SK-N-SH (cell line): ENCODE measurements around the gene SH3D19.

Source experiments
- GABPA ChIP-seq: IDR thresholded peaks from 2 replicates; pipeline ENCODE4 v1.4.0; 2012; ENCODE audit warnings: low read depth, mild to moderate bottlenecking
- RFX5 ChIP-seq: IDR thresholded peaks from 2 replicates; pipeline ENCODE4 v1.6.1; 2012; ENCODE audit warnings: mild to moderate bottlenecking, improper control_type of control experiment, low read length
- TF ChIP-seq, protein P1 (sequence below): fragments of 150-350 bp; IDR thresholded peaks from 2 replicates; pipeline ENCODE4 v1.6.1; 2016; ENCODE audit warnings: mild to moderate bottlenecking, low read depth, low read length

- TF ChIP-seq, protein P1, sequence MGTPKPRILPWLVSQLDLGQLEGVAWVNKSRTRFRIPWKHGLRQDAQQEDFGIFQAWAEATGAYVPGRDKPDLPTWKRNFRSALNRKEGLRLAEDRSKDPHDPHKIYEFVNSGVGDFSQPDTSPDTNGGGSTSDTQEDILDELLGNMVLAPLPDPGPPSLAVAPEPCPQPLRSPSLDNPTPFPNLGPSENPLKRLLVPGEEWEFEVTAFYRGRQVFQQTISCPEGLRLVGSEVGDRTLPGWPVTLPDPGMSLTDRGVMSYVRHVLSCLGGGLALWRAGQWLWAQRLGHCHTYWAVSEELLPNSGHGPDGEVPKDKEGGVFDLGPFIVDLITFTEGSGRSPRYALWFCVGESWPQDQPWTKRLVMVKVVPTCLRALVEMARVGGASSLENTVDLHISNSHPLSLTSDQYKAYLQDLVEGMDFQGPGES = no peak
- TF ChIP-seq GABPA = no peak
- TF ChIP-seq RFX5 = no peak
Measured at GRCh38 chr4:151256134-151256533, 69.3 kb downstream of the SH3D19 start.
